Ovary (tissue), 9 donors: Measurements from ENCODE around the gene SCYGR3. TPM values are rescaled to one million over a fixed set of nuclear protein-coding genes. Genes with fewer than 3 reads are reported as not detected.

Experiments
- DNase-seq, 5 donors: peaks; one replicate each; pipeline ENCODE4 v3.0.0-alpha.2; 2019 to 2020
- H3K27ac ChIP-seq, 2 donors: fragments of 200-600 bp; one replicate each; pipeline versions ENCODE4 v1.5.1 to v1.8.0; 2019 to 2022
- H3K27me3 ChIP-seq: fragments of 200-600 bp; one replicate; pipeline ENCODE4 v1.8.0; 2022
- H3K36me3 ChIP-seq: fragments of 200-600 bp; sonication (generic); one replicate; pipeline ENCODE4 v1.5.1; 2019
- H3K4me1 ChIP-seq: one replicate; pipeline ENCODE4 v1.8.1; 2013; ENCODE audit warnings: mild to moderate bottlenecking, moderate library complexity; ENCODE audit not compliant: insufficient read depth
- H3K4me3 ChIP-seq: fragments of 200-600 bp; sonication (generic); one replicate; pipeline ENCODE4 v1.5.1; 2017
- H3K9me3 ChIP-seq, 2 donors: fragments of 200-600 bp in 1 of 2; sonication (generic) in 1 of 2; one replicate each; pipeline versions ENCODE4 v1.5.1 to v1.8.1; 2013 to 2019; ENCODE audit warnings: mild to moderate bottlenecking in 1 of 2, moderate library complexity in 1 of 2
- CTCF ChIP-seq, 3 donors: fragments of 450-650 bp in 2 of 3; fragments of 200-600 bp in 1 of 3; IDR thresholded peaks; one replicate each; pipeline versions ENCODE4 v1.5.1 to v1.8.0; 2016 to 2022; ENCODE audit warnings: antibody characterized with exemption in 3 of 3, mild to moderate bottlenecking in 1 of 3
- EP300 ChIP-seq: sonication (generic); formaldehyde crosslinking; IDR thresholded peaks from one replicate; pipeline ENCODE4 v1.6.1; 2017; ENCODE audit warnings: antibody characterized with exemption
- POLR2A ChIP-seq: fragments of 450-650 bp; IDR thresholded peaks from one replicate; pipeline ENCODE4 v1.6.1; 2017; ENCODE audit warnings: antibody characterized with exemption, mild to moderate bottlenecking, moderate library complexity
- WGBS, 3 donors: extraction: QIAGEN DNeasy Blood & Tissue Kit in 1 of 3; methylation state at CpG; one replicate each; pipeline versions ENCODE4 v1.1.5 to v1.1.7; 2013 to 2017; 5-methylcytosine and 5-hydroxymethylcytosine counted together
- intact Hi-C, 4 donors: fragments of 100-400 bp; cut with DNase I; formaldehyde crosslinking; loops; one replicate each; pipeline versions ENCODE4 v1.11.0 to v1.15.1; 2022 to 2023
- polyA plus RNA-seq, 2 donors: library from polyadenylated mRNA; stranded (reverse); fragments of 200-250 nt in 1 of 2; fragments of 350-450 nt in 1 of 2; fragmentation: Illumina TruSeq in 1 of 2; extraction: RNeasy Lipid Tissue Mini Kit (QIAGEN cat#74804) in 1 of 2; gene quantifications; one replicate each; pipeline ENCODE4 v1.2.3, GENCODE V29; 2013 to 2014
- total RNA-seq, 7 donors: library from RNA; depleted of rRNA in 2 of 7; stranded (reverse); fragments of >200 nt in 2 of 7; fragmentation: NEBNext Ultra II Directional in 3 of 7; extraction: Animal tissue kit (Norgen Biotek cat#: 25700) in 3 of 7; gene quantifications; one replicate each; pipeline versions ENCODE4 v1.1.0 to v1.2.4, GENCODE V29; 2016 to 2023
- donor health status: DM: no; HTN: no; CAD: no; lungs with moderate emphysema.
- donor health status: DM: no; HTN: no; CAD: no.
- donor health status: Bipolar disorder and iron deficiency.
- donor health status: DM: yes; HTN: yes; CAD: no.
- donor health status: DM: no; HTN: no; CAD: no.
- donor health status: DM: yes; HTN: yes; CAD: no.

SCYGR3 gene
- total and polyA plus RNA-seq, 9 donors, result not detected

- Histone ChIP-seq H3K4me3 (no peak overlapping the region), H3K27ac (no peak overlapping the region), H3K4me1 (no peaks in the 10 kb centered on the region), H3K36me3 (no peaks in the 10 kb centered on the region), H3K27me3 (no peaks in the 10 kb centered on the region), H3K9me3 (no peaks in the 10 kb centered on the region)
- 81 to 92% (median 90%) methylated on average over 2 of the region's 2 CpGs for WGBS, 3 donors
- intact Hi-C loops, result no loop called here
- DNase-seq, result no peak
- TF ChIP-seq EP300, result no peak
- no peak for TF ChIP-seq CTCF (IDR thresholded peaks at IDR 0.05)
- no peak for TF ChIP-seq POLR2A
Measured at GRCh38 chr2:227568852-227569169, 45.8 kb downstream of the SCYGR3 start.

- no peak for DNase-seq
- Histone ChIP-seq H3K27ac (no peak overlapping the region), H3K9me3 (no peaks in the 10 kb centered on the region), H3K27me3 (no peaks in the 10 kb centered on the region), H3K36me3 (no peaks in the 10 kb centered on the region), H3K4me1 (no peaks in the 10 kb centered on the region), H3K4me3 (no peak overlapping the region)
- 59 to 61% (median 61%) methylated on average over 3 of the region's 3 CpGs for WGBS, 3 donors
- TF ChIP-seq POLR2A (no peak), CTCF (IDR thresholded peaks at IDR 0.05) (no peak), EP300 (no peak)
- intact Hi-C loops, result no loop called here
Measured at GRCh38 chr2:227566012-227566411, 48.6 kb downstream of the SCYGR3 start.

DNA sequence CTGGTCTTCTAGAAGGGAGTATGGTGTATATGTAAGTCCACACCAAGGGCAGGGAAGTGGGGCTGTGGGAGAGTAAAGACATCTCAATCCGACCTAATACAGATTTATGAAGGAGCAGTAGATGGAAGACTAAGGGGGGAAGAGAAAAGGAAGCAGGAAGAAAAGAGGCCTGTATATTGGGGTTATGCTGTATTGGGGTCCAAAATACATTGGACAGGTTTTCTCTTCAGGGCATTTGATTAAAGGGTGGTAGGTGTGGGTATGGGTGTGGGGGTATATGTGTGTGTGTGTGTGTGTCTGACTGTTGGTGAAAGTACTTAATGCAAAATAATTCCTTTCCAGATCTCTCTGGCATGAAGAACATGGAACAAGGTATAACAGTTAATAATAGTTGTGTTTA, 49.6 kb downstream of the SCYGR3 start:
- no peaks in the 10 kb centered on the region for H3K27me3 ChIP-seq
- 75 to 90% (median 89%) methylated on average over 1 of the region's 1 CpG for WGBS, 3 donors
- no peak overlapping the region for H3K27ac ChIP-seq
- H3K9me3 ChIP-seq, result no peaks in the 10 kb centered on the region
- intact Hi-C loops, result no loop called here
- H3K36me3 ChIP-seq, result no peaks in the 10 kb centered on the region
- TF ChIP-seq POLR2A (no peak), CTCF (IDR thresholded peaks at IDR 0.05) (no peak), EP300 (no peak)
- no peaks in the 10 kb centered on the region for H3K4me1 ChIP-seq
- no peak for DNase-seq
- no peak overlapping the region for H3K4me3 ChIP-seq

Other genes starting within 250 kb of the SCYGR3 start
- 1 to 10 TPM in 1 of 7 donors, not detected in 6; 1.4 TPM for gene TM4SF20, start 235.5 kb downstream of the SCYGR3 start, total RNA-seq
- gene TM4SF20, start 235.5 kb downstream of the SCYGR3 start, polyA plus RNA-seq, result not detected
- not detected for gene SCYGR1, start 226.9 kb downstream of the SCYGR3 start, total RNA-seq
- not detected for gene SCYGR1, start 226.9 kb downstream of the SCYGR3 start, polyA plus RNA-seq
- 10 to 100 TPM; 21.3 to 78.9 (median 52.2) TPM for gene AGFG1, start 142.7 kb downstream of the SCYGR3 start, total RNA-seq
- gene AGFG1, start 142.7 kb downstream of the SCYGR3 start, polyA plus RNA-seq, result 10 to 100 TPM; 22.4 to 49.7 TPM
- gene SCYGR2, start 15.9 kb downstream of the SCYGR3 start, total RNA-seq, result not detected
- gene SCYGR2, start 15.9 kb downstream of the SCYGR3 start, polyA plus RNA-seq, result not detected
- gene SCYGR4, start 2.7 kb upstream of the SCYGR3 start, total RNA-seq, result not detected
- gene SCYGR4, start 2.7 kb upstream of the SCYGR3 start, polyA plus RNA-seq, result not detected
- not detected for gene SCYGR5, start 52.0 kb upstream of the SCYGR3 start, total RNA-seq
- not detected for gene SCYGR5, start 52.0 kb upstream of the SCYGR3 start, polyA plus RNA-seq
- 1 to 10 TPM; 1.3 to 5.6 (median 2.8) TPM for gene SLC19A3, start 103.2 kb upstream of the SCYGR3 start, total RNA-seq
- 1 to 10 TPM in 1 of 2 donors, under 1 TPM in 1; 0.73 to 2.9 TPM for gene SLC19A3, start 103.2 kb upstream of the SCYGR3 start, polyA plus RNA-seq
- not detected for gene SCYGR6, start 109.9 kb upstream of the SCYGR3 start, total RNA-seq
- not detected for gene SCYGR6, start 109.9 kb upstream of the SCYGR3 start, polyA plus RNA-seq
- not detected for gene SCYGR7, start 113.5 kb upstream of the SCYGR3 start, total RNA-seq
- not detected for gene SCYGR7, start 113.5 kb upstream of the SCYGR3 start, polyA plus RNA-seq
- not detected for gene SCYGR8, start 131.1 kb upstream of the SCYGR3 start, total RNA-seq
- gene SCYGR8, start 131.1 kb upstream of the SCYGR3 start, polyA plus RNA-seq, result not detected
- 1 to 10 TPM in 1 of 7 donors, under 1 TPM in 1, not detected in 5; 0.43 to 6.4 TPM for gene CCL20, start 199.0 kb upstream of the SCYGR3 start, total RNA-seq
- 1 to 10 TPM in 1 of 2 donors, under 1 TPM in 1; 0.65 to 4.9 TPM for gene CCL20, start 199.0 kb upstream of the SCYGR3 start, polyA plus RNA-seq